ENCODE results near the gene FER1L5.

The FER1L5 gene

GRCh38 chr2:96680561-96681141 lies 38.1 kb downstream of the FER1L5 start:
- DNase-seq (ENCODE audit: low read depth in 2 of 2, low spot score in 1 of 2), result no peak

GRCh38 chr2:96681540-96681939 lies 39.0 kb downstream of the FER1L5 start:
- DNase-seq (ENCODE audit: low read depth in 2 of 2, low spot score in 1 of 2), result no peak

GRCh38 chr2:96683307-96683706 lies 40.7 kb downstream of the FER1L5 start:
- DNase-seq (ENCODE audit: low read depth in 2 of 2, low spot score in 1 of 2), result no peak

- no peak for DNase-seq (ENCODE audit: low read depth in 2 of 2, low spot score in 1 of 2)
Observed at GRCh38 chr2:96683972-96684820, 41.6 kb downstream of the FER1L5 start.

- DNase-seq (ENCODE audit: low read depth in 2 of 2, low spot score in 1 of 2), result no peak
Observed at GRCh38 chr2:96684883-96685576, 42.5 kb downstream of the FER1L5 start.

- DNase-seq (ENCODE audit: low read depth in 2 of 2, low spot score in 1 of 2), result no peak
Observed at GRCh38 chr2:96685577-96686459, 43.3 kb downstream of the FER1L5 start.

GRCh38 chr2:96687266-96687665 lies 44.7 kb downstream of the FER1L5 start:
- DNase-seq (ENCODE audit: low read depth in 2 of 2, low spot score in 1 of 2), result no peak

DNA sequence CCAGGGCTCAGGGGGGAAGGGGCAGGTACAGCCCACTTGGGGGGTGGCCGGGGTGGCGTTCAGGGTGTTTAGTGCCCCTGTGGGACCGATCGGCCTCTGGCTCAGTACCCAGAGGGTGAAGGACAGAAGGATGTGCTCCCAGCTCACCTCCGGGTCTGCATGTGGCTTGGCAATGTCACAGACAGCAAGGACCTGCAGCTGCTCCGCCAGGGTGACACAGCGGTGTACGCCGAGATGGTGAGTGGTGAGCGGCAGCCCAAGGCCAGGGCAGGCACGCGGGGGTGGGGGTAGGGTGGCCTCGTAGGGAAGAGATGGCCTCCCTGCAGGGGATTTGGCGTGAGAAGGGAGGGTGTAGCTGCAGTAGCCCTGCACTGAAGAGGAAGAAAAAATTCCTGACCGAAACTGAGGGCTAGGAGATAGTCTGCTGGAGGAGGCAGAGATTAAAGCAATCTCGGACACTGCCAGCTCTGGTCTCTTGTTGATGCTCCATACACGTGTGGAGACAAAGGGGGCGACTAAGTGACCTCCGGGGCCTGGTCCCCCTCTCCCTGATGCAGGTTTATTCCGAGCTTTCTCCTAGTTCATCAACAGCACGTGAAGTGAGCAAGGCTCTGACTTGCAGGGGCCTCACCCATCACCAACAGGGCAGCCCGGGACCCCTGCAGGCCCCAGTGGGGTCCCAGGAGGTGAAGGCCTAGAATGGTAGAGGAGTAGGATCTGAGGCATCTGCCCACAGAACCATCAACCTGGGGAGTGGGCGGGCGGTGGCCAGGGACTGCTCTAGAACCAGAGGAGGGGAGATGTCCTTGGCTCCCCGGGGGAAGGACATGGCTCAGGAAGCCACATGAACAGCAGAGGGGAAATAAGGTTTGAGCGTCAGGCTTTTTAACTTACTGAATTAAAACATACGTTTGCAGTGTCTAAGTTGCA lies 45.4 kb downstream of the FER1L5 start:
- no peak for DNase-seq (ENCODE audit: low read depth in 2 of 2, low spot score in 1 of 2)

DNA sequence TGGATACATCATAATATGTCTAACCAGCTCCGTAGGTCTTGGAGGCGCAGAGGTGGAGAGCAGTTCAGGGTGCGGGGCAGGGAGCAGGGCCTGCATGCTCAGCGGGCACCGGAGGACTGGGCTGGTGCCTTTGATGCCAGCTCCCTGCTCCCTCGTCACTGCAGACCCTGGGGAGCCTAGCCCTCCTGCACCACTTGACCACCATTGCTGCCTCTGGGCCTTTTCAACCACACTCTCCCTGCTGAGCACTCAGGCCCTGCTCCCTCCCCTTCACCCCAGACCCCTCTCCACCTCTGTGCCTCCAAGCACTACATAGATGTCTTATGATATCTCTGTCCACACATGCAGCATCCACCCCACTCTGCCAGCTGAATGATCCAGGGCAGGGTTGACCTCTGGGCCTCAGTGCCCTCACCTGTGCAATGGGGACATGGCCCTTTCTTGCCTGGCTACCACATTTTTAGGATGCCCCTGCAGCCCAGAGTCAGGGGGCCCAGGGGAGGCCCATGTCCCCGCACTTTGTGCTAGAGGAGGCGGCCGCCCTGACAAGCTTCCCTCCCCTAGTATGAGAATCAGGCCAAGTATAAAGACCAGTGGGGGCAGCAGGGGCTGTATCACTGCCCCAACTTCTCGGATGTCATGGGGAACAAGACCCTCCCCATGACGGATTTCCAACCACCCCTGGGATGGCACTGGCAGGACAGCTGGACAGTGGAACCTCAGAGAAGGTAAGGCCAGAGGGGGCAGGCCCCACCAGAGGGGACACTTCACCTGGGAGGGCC lies 46.3 kb downstream of the FER1L5 start:
- no peak for DNase-seq (ENCODE audit: low read depth in 2 of 2, low spot score in 1 of 2)

DNA sequence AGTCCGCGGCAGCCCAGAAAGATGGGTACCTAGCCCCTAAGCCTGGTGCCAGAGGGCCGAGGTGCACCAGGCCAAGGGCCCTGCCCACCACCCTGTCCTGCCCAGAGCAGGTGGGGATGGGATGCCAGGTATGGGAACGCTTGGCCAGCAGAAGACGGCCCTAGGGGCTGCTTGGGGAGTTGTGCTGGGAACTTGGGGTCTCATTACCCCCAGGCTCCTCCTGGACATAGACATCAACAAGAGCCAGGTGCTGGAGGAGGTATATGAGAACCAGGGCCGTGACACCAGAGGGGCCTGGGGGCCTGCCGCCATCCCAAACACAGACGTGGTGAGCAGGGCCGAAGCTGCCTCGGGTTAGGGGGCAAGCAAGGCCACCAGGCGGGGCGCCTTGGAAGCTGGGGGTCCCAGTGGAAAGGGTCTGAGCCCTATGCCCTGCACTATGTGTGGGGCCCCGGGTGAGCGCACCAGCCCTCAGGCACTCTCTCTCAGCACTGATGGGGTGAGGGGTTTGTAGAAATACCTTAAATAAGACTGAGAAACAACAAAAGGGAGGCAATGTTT lies 46.9 kb downstream of the FER1L5 start:
- no peak for DNase-seq (ENCODE audit: low read depth in 2 of 2, low spot score in 1 of 2)

DNA sequence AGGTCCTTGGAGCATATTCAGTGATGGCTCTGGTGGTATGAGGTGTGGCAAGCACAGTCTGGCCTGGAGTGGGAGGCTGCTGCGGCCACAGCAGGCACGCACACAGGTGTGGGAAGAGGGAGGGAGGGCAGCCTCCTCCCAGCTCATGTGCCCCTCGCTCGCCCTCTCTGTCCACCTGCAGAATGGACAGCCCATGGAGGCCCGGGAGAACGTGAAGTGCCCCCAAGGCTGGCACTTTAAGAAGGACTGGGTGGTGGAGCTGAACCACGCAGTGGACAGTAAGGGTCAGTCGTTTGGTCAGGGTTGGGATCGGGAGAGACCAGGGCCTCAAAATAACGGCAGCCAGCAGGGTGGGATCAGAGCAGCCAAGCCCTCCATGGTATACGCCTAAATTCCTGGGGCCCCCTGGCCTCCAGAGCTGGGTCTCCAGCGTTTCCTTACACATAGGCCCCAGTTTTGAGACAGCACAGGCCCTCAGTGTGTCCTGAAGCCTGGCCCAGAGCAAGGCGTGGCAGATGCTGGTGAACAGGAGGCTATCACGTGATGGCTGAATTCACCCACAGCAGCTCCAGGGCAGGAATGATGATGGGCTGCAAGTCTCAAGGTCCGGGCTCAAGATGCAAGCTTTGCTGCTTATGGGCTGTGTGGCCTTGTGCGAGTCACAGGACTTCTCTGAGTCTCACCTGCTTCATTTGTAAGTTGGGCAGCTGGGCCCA lies 47.9 kb downstream of the FER1L5 start:
- no peak for DNase-seq (ENCODE audit: low read depth in 2 of 2, low spot score in 1 of 2)

DNA sequence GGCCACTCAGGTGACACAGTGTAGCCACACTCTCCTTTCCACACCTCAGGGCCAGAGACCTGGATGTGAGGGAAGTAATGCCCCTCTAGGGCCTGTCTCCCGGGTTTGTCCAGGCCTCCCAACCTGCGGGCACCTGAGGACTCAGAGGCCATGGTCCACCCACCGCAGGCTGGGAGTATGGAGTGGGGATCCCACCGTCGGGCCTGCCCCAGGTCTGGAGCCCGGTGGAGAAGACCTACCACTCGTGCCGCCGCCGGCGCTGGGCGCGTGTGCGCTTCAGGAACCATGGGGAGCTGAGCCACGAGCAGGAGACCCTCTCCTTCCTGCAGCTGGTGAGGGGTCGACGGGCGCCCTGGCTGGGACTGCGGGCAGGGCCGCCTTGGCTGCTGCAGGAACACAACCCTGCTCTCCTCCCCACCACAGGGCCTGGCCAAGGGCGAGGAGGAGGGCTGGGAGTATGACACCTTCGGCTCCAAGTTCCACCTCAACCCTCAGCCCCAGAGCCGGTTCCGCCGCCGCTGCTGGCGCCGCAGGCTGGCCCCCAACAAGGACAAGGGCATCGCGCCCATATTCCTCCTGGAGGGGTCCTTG lies 48.6 kb downstream of the FER1L5 start:
- DNase-seq (ENCODE audit: low read depth in 2 of 2, low spot score in 1 of 2), result no peak

GRCh38 chr2:96692094-96692971 lies 49.8 kb downstream of the FER1L5 start:
- no peak for DNase-seq (ENCODE audit: low read depth in 2 of 2, low spot score in 1 of 2)

DNA sequence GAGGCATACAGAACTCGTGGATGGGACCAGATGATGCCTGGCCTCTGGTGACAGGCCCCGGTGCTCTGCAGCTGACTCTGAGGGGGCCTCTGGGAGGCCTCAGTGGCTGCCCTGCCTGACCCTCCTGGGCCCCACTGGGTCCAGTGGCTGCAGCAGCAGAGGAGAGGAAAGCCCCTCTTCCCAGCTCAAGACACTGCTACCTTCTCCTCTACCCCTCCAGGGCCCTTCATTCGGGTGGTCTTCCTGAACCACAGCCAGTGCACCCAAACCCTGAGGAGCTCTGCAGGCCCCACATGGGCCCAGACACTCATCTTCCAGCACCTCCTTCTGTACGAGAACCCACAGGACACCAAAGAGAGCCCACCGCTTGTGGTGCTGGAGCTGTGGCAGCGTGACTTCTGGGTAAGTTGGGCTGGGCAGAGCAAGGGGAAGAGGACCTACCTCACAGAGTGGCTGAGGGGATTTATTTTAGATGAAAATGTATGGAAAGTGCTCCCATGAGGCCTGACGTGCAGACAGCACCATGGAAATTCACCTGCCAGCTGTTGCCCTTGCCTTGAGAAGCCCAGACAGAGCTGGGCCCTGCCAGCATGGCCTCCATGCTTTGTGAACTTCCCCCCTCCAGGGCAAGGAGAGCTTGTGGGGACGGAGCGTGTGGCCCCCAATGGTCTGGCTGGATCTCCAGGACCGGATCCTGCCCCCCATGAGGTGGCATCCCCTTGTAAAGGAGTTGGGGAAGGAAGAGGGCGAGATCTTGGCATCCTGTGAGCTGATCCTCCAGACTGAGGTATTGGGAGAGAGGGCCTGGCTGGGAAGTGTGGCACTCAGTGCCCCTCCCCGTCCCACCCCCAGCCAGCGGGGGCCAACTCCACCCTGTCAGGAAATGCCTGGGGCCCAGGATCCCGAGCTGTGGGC lies 51.0 kb downstream of the FER1L5 start:
- DNase-seq (ENCODE audit: low read depth in 2 of 2, low spot score in 1 of 2), result no peak

- no peak for DNase-seq (ENCODE audit: low read depth in 2 of 2, low spot score in 1 of 2)
Observed at GRCh38 chr2:96694279-96694678, 51.7 kb downstream of the FER1L5 start.

Data from stimulated activated CD8-positive, alpha-beta memory T cell treated with anti-CD3 and anti-CD28 coated beads, Interleukin-4, amount 100 ng/mL, for 4 hours (primary cell).